Naive thymus-derived CD4-positive, alpha-beta T cell (primary cell): ENCODE data around the gene FUBP3. TPM values are rescaled to one million over a fixed set of nuclear protein-coding genes. Genes with fewer than 3 reads are reported as not detected.

ENCODE experiments used
- ATAC-seq: fragments of 150-1000 bp; cut with Tn5 transposase; 2 replicates; pipeline ENCODE4 v1.10.0; 2021; ENCODE audit warnings: mild to moderate bottlenecking, moderate library complexity
- CTCF ChIA-PET: fragments of 350-600 bp; sonication (Branson Sonifier 250); formaldehyde crosslinking; loops from one replicate; lab custom pipeline; 2021; ENCODE audit warnings: antibody characterized with exemption; lab: Charles Lee
- POLR2A ChIA-PET: fragments of 350-600 bp; sonication (Branson Sonifier 250); formaldehyde crosslinking; loops from one replicate; lab custom pipeline; 2021; ENCODE audit warnings: antibody characterized with exemption, inconsistent platforms; lab: Charles Lee
- DNase-seq, 9 donors: peaks; one replicate each; pipeline versions ENCODE4 v3.0.0 to v3.0.0-alpha.2; 2020 to 2022; ENCODE audit warnings: mixed read lengths in 1 of 9
- H3K27ac ChIP-seq: one replicate; pipeline ENCODE4 v1.7.0; 2013; ENCODE audit warnings: mild to moderate bottlenecking, low read depth, low read length, moderate library complexity
- H3K27me3 ChIP-seq, 2 donors: one replicate each; pipeline ENCODE4 v1.7.0; 2013; ENCODE audit warnings: low read length in 2 of 2, mild to moderate bottlenecking in 2 of 2, moderate library complexity in 2 of 2; ENCODE audit not compliant: control insufficient read depth in 2 of 2, insufficient read depth in 2 of 2
- H3K36me3 ChIP-seq, 3 experiments: 1 replicate in 2 of 3; 2 replicates in 1 of 3; pipeline ENCODE4 v1.7.0; 2013; ENCODE audit warnings: low read length in 3 of 3, mild to moderate bottlenecking in 3 of 3, moderate library complexity in 1 of 3; ENCODE audit not compliant: insufficient read depth in 3 of 3, control insufficient read depth in 2 of 3
- H3K4me1 ChIP-seq, 2 donors: one replicate each; pipeline ENCODE4 v1.7.0; 2013; ENCODE audit warnings: low read length in 2 of 2, mild to moderate bottlenecking in 2 of 2, moderate library complexity in 1 of 2; ENCODE audit not compliant: control insufficient read depth in 2 of 2, insufficient read depth in 2 of 2
- H3K4me3 ChIP-seq: 2 replicates; pipeline ENCODE4 v1.7.0; 2013; ENCODE audit warnings: mild to moderate bottlenecking, low read length
- H3K9me3 ChIP-seq, 3 experiments: 1 replicate in 2 of 3; 2 replicates in 1 of 3; pipeline ENCODE4 v1.7.0; 2013; ENCODE audit warnings: low read length in 3 of 3; ENCODE audit not compliant: control insufficient read depth in 2 of 3
- H3K27ac Mint-ChIP-seq, 9 donors: one replicate each; pipeline ENCODE4 v1.8.0; 2020 to 2022; ENCODE audit warnings: mixed read lengths in 9 of 9, mild to moderate bottlenecking in 8 of 9, moderate library complexity in 5 of 9, inconsistent platforms in 2 of 9
- H3K27me3 Mint-ChIP-seq, 5 donors: one replicate each; pipeline ENCODE4 v1.8.0; 2021 to 2022; ENCODE audit warnings: mixed read lengths in 5 of 5, mild to moderate bottlenecking in 1 of 5
- H3K36me3 Mint-ChIP-seq, 5 donors: one replicate each; pipeline ENCODE4 v1.8.0; 2020 to 2022; ENCODE audit warnings: mixed read lengths in 5 of 5, mild to moderate bottlenecking in 3 of 5, inconsistent platforms in 1 of 5
- H3K4me1 Mint-ChIP-seq, 7 donors: one replicate each; pipeline ENCODE4 v1.8.0; 2020 to 2022; ENCODE audit warnings: mixed read lengths in 7 of 7, mild to moderate bottlenecking in 3 of 7, inconsistent platforms in 1 of 7
- H3K4me3 Mint-ChIP-seq, 10 donors: one replicate each; pipeline ENCODE4 v1.8.0; 2020 to 2022; ENCODE audit warnings: mild to moderate bottlenecking in 10 of 10, mixed read lengths in 10 of 10, moderate library complexity in 6 of 10, inconsistent platforms in 2 of 10
- H3K9me3 Mint-ChIP-seq, 11 donors: one replicate each; pipeline ENCODE4 v1.8.0; 2020 to 2022; ENCODE audit warnings: mixed read lengths in 11 of 11, mild to moderate bottlenecking in 4 of 11, inconsistent platforms in 1 of 11, moderate library complexity in 1 of 11
- intact Hi-C, 2 donors: fragments of 100-400 bp; cut with micrococcal nuclease; formaldehyde crosslinking; loops; one replicate each; pipeline ENCODE4 v1.15.1; 2023
- polyA plus RNA-seq, 2 donors: library from polyadenylated mRNA; unstranded; fragments of 300-500 nt; fragmentation: Illumina TruSeq; gene quantifications; one replicate each; pipeline ENCODE4 v1.2.3, GENCODE V29; 2021
- total RNA-seq, 6 experiments: library from RNA in 5 of 6; stranded (reverse) in 5 of 6; gene quantifications; 1 replicate in 5 of 6; 2 replicates in 1 of 6; pipeline ENCODE4 v1.2.3 and lab custom pipeline; 2021 to 2026

Gene FUBP3
- total and polyA plus RNA-seq, 7 experiments from 2014 or later = 30.0 to 49.6 (median 37.3) TPM

- no peak for ATAC-seq
- H3K9me3 ChIP-seq = no peaks in the 10 kb centered on the region
- POLR2A ChIA-PET = no interaction called here
Observed at GRCh38 chr9:130635721-130636647, 56.6 kb downstream of the FUBP3 start.

GRCh38 chr9:130636648-130637020, 57.3 kb downstream of the FUBP3 start:
- ChIA-PET CTCF (interaction anchor here (0.6 kb wide), 1 partner anchor 49 kb away, joined by 3 read pairs; no protein-coding TSS in a partner anchor), POLR2A (no interaction called here)
- H3K27me3 ChIP-seq = no peaks in the 10 kb centered on the region
- H3K4me1 ChIP-seq = no peaks in the 10 kb centered on the region
- no peak overlapping the region for H3K4me3 Mint-ChIP-seq
- no peaks in the 10 kb centered on the region for H3K4me1 Mint-ChIP-seq
- peaks cover 0 to 54% (median 24%) of the 10 kb centered on the region in 5 donors for H3K36me3 Mint-ChIP-seq
- no peaks in the 10 kb centered on the region for H3K27me3 Mint-ChIP-seq
- DNase-seq (no peak), ATAC-seq (no peak)
- no peaks in the 10 kb centered on the region for H3K9me3 ChIP-seq
- no peak overlapping the region for H3K4me3 ChIP-seq
- intact Hi-C loops = no loop called here
- H3K27ac Mint-ChIP-seq = no peak overlapping the region
- H3K36me3 ChIP-seq = peaks cover 0 to 56% (median 15%) of the 10 kb centered on the region in 3 experiments
- peaks cover 0 to 2% (median 0%) of the 10 kb centered on the region in 11 donors for H3K9me3 Mint-ChIP-seq
- H3K27ac ChIP-seq = no peak overlapping the region

More at GRCh38 chr9:130635721-130636647, 56.6 kb downstream of the FUBP3 start:
- intact Hi-C loops = no loop called here
- Mint-ChIP-seq H3K9me3 (peaks cover 0 to 2% (median 0%) of the 10 kb centered on the region in 11 donors), H3K4me3 (no peak overlapping the region), H3K27me3 (no peaks in the 10 kb centered on the region), H3K4me1 (no peaks in the 10 kb centered on the region), H3K27ac (no peak overlapping the region), H3K36me3 (peaks cover 0 to 60% (median 24%) of the 10 kb centered on the region in 5 donors)
- Histone ChIP-seq H3K27me3 (no peaks in the 10 kb centered on the region), H3K27ac (no peak overlapping the region), H3K4me1 (no peaks in the 10 kb centered on the region), H3K4me3 (no peak overlapping the region), H3K36me3 (peaks cover 0 to 62% (median 22%) of the 10 kb centered on the region in 3 experiments)
- CTCF ChIA-PET = interaction anchor here (0.6 kb wide), 1 partner anchor 49 kb away, joined by 3 read pairs; no protein-coding TSS in a partner anchor
- DNase-seq = no peak

GRCh38 chr9:130638284-130639123, 59.1 kb downstream of the FUBP3 start:
- Mint-ChIP-seq H3K27ac (no peak overlapping the region), H3K4me1 (no peaks in the 10 kb centered on the region)

GRCh38 chr9:130639124-130639765, 59.9 kb downstream of the FUBP3 start:
- POLR2A ChIA-PET = no interaction called here
- intact Hi-C loops = no loop called here

More at GRCh38 chr9:130638284-130639123, 59.1 kb downstream of the FUBP3 start:
- H3K36me3 ChIP-seq = peaks cover 0 to 37% (median 6%) of the 10 kb centered on the region in 3 experiments
- Mint-ChIP-seq H3K36me3 (peaks cover 0 to 43% (median 15%) of the 10 kb centered on the region in 5 donors), H3K4me3 (no peak overlapping the region), H3K27me3 (no peaks in the 10 kb centered on the region), H3K9me3 (peaks cover 0 to 2% (median 0%) of the 10 kb centered on the region in 11 donors)
- H3K27me3 ChIP-seq = no peaks in the 10 kb centered on the region
- CTCF ChIA-PET = no interaction called here
- no peaks in the 10 kb centered on the region for H3K9me3 ChIP-seq
- DNase-seq = no peak
- POLR2A ChIA-PET = no interaction called here
- no peaks in the 10 kb centered on the region for H3K4me1 ChIP-seq
- H3K4me3 ChIP-seq = no peak overlapping the region
- H3K27ac ChIP-seq = no peak overlapping the region
- intact Hi-C loops = no loop called here
- ATAC-seq = no peak

GRCh38 chr9:130639866-130640555, 60.6 kb downstream of the FUBP3 start:
- H3K9me3 Mint-ChIP-seq = no peaks in the 10 kb centered on the region
- Histone ChIP-seq H3K27ac (no peak overlapping the region), H3K4me3 (no peak overlapping the region), H3K27me3 (no peaks in the 10 kb centered on the region), H3K9me3 (no peaks in the 10 kb centered on the region), H3K36me3 (peaks cover 0 to 22% (median 6%) of the 10 kb centered on the region in 3 experiments), H3K4me1 (no peaks in the 10 kb centered on the region)
- intact Hi-C loops = no loop called here
- H3K36me3 Mint-ChIP-seq = peaks cover 0 to 35% (median 12%) of the 10 kb centered on the region in 5 donors
- POLR2A ChIA-PET = no interaction called here
- no peaks in the 10 kb centered on the region for H3K4me1 Mint-ChIP-seq
- H3K4me3 Mint-ChIP-seq = no peak overlapping the region
- ATAC-seq (no peak), DNase-seq (no peak)
- CTCF ChIA-PET = no interaction called here
- no peaks in the 10 kb centered on the region for H3K27me3 Mint-ChIP-seq
- no peak overlapping the region for H3K27ac Mint-ChIP-seq

More at GRCh38 chr9:130639124-130639765, 59.9 kb downstream of the FUBP3 start:
- H3K4me3 ChIP-seq = no peak overlapping the region
- no peaks in the 10 kb centered on the region for H3K4me1 Mint-ChIP-seq
- no peaks in the 10 kb centered on the region for H3K27me3 ChIP-seq
- no peaks in the 10 kb centered on the region for H3K27me3 Mint-ChIP-seq
- H3K4me3 Mint-ChIP-seq = no peak overlapping the region
- H3K27ac ChIP-seq = no peak overlapping the region
- ATAC-seq = no peak
- no peak overlapping the region for H3K27ac Mint-ChIP-seq
- H3K36me3 Mint-ChIP-seq = peaks cover 0 to 39% (median 12%) of the 10 kb centered on the region in 5 donors
- H3K36me3 ChIP-seq = peaks cover 0 to 29% (median 6%) of the 10 kb centered on the region in 3 experiments
- no peak for DNase-seq
- no peaks in the 10 kb centered on the region for H3K4me1 ChIP-seq
- no peaks in the 10 kb centered on the region for H3K9me3 ChIP-seq
- H3K9me3 Mint-ChIP-seq = no peaks in the 10 kb centered on the region
- CTCF ChIA-PET = no interaction called here

- no peaks in the 10 kb centered on the region for H3K9me3 ChIP-seq
- H3K27me3 ChIP-seq = no peaks in the 10 kb centered on the region
- intact Hi-C loops = no loop called here
- ATAC-seq (no peak), DNase-seq (no peak)
- peaks cover 0 to 15% (median 6%) of the 10 kb centered on the region in 3 experiments for H3K36me3 ChIP-seq
- Mint-ChIP-seq H3K27me3 (no peaks in the 10 kb centered on the region), H3K4me1 (no peaks in the 10 kb centered on the region), H3K36me3 (peaks cover 0 to 31% (median 12%) of the 10 kb centered on the region in 5 donors), H3K4me3 (no peak overlapping the region), H3K27ac (no peak overlapping the region), H3K9me3 (peaks cover 0 to 4% (median 0%) of the 10 kb centered on the region in 11 donors)
- no peak overlapping the region for H3K27ac ChIP-seq
- ChIA-PET CTCF (no interaction called here), POLR2A (no interaction called here)
- H3K4me1 ChIP-seq = no peaks in the 10 kb centered on the region
- H3K4me3 ChIP-seq = no peak overlapping the region
Observed at GRCh38 chr9:130640681-130641080, 61.3 kb downstream of the FUBP3 start.
